Smooth muscle cell of the umbilical artery (primary cell): ENCODE data around the gene HLA-DQB1. TPM values are rescaled to one million over a fixed set of nuclear protein-coding genes. Genes with fewer than 3 reads are reported as not detected.

Source experiments
- total RNA-seq: library from RNA; depleted of rRNA; stranded (reverse); fragments of >200 nt; gene quantifications from 2 replicates; pipeline ENCODE4 v1.2.3, GENCODE V29; 2014

Gene HLA-DQB1
- not detected in 2 replicates for total RNA-seq

DNA sequence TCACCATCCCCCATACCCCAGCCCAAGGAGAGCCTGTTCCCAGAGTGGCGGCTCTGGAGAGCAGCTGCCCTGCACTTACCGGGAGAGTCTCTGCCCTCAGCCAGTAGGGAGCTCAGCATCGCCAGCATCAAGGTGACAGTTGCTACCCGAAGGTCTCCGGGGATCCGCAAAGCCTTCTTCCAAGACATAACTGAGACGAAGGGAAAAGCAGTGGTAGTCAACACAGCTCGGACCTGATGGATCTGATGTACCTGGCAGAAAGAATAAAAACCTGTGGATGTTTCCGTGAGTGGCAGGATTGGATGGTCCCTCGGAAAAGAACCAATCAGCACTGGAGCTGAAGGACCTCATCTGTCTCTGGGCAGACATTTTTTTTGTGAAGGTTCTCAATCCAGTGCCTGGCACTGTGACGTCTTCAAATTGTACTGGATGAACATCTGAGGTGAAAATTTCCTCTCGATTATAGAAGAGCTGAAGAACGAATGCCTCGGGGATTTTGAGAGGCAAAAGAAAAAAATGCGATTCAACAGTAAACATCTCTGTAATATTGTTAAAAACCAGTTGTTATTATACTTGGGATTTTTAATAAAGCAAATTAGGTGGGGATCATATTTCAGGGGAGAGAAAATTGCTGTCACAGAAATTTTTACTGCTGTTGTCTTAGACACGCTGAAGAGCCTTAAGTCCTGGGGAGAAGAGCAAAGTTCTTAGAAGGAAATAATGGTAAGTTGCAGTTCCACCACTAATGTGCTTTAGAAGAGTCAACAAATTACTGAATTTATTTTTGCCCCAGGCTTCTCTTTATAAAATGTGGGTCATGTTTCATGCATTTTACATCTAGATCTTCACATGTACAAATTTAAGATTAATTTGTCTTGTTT, at the start of gene HLA-DQB1:
Gene HLA-DQB1 (minus strand): TSS at position 238 of the 881 bp plus-strand sequence. CDS start 50 bp downstream, at position 188.

DNA sequence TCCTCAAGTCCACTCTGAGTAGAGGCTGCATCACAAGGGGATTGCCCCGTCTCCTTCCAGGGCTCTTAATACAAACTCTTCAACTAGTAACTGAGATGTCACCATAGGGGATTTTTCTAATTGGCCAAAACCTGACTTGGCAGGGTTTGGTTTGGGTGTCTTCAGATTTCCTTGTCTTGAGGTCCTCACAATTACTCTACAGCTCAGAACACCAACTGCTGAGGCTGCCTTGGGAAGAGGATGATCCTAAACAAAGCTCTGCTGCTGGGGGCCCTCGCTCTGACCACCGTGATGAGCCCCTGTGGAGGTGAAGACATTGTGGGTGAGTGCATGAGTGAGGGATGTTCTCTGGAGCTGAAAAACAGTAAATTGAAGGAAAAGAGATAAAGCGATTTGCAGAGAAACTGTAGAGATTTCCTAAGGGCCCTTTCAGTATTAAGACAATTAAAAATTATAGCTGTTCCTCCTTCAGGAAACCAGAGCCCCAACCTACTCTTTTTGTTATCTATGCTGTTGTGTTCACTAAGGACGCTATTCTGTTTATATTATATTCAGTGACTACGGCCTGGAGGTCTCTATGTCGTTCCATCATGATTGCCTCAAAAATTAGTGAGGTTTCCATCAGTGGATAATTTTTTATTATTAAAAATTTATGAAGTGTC, 29.1 kb downstream of the HLA-DQB1 start, which contains the start of gene HLA-DQA1:
Gene HLA-DQA1 (plus strand): TSS at position 188 of the 662 bp plus-strand sequence. CDS start 53 bp downstream, at position 241.

Other genes starting within 250 kb of the HLA-DQB1 start
- not detected in 2 replicates for gene HLA-DRA, start 226.8 kb downstream of the HLA-DQB1 start, total RNA-seq
- 0.09 TPM in 1 of 2 replicates, not detected in the other for gene HLA-DRB5, start 136.4 kb downstream of the HLA-DQB1 start, total RNA-seq
- not detected in 2 replicates for gene HLA-DRB1, start 76.8 kb downstream of the HLA-DQB1 start, total RNA-seq
- gene HLA-DQA1, start 29.3 kb downstream of the HLA-DQB1 start, total RNA-seq = not detected in 2 replicates
- not detected in 2 replicates for gene HLA-DQA2, start 74.7 kb upstream of the HLA-DQB1 start, total RNA-seq
- gene HLA-DQB2, start 96.9 kb upstream of the HLA-DQB1 start, total RNA-seq = not detected in 2 replicates
- 0.18 TPM in 1 of 2 replicates, not detected in the other for gene HLA-DOB, start 150.3 kb upstream of the HLA-DQB1 start, total RNA-seq
- 8.3 and 11.4 TPM in 2 replicates for gene TAP2, start 172.1 kb upstream of the HLA-DQB1 start, total RNA-seq
- gene PSMB8, start 177.4 kb upstream of the HLA-DQB1 start, total RNA-seq = 29.8 and 31.2 TPM in 2 replicates
- gene TAP1, start 187.0 kb upstream of the HLA-DQB1 start, total RNA-seq = 54.9 and 66.3 TPM in 2 replicates
- gene PSMB9, start 187.5 kb upstream of the HLA-DQB1 start, total RNA-seq = 11.6 and 12.9 TPM in 2 replicates